ENCODE measurements around the gene METTL4. TPM values are rescaled to one million over a fixed set of nuclear protein-coding genes. Genes with fewer than 3 reads are reported as not detected.

Gene METTL4
- polyA plus RNA-seq, 1 experiment, result 6.8 TPM

DNA sequence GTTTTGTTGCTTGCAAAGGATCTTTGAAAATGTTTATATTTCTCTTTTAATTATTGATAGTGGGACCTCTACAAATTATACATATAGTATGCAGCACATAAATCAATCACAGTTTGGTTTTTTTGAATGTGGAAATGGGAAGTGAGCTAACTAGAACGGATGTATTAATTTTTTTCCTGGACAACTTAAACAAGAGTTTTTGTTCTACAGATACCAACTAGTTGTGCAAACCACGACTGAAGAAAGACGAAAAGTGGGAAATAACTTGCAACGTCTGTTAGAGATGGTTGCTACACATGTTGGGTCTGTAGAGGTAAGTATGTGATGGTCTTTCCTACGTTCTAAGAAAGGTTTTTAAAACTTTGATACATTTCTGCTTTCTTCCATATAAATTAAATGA lies 39.2 kb upstream of the METTL4 start:
- Histone ChIP-seq H3K4me3 (ENCODE audit: low read depth, low read length) (no peak overlapping the region), H3K36me3 (ENCODE audit: control insufficient read depth, insufficient read depth, low read length) (peaks cover 2% of the 10 kb centered on the region; the same call in 1 of the 2 replicates), H3K27me3 (ENCODE audit: control insufficient read depth, insufficient read depth, low read length) (no peaks in the 10 kb centered on the region)
- TF ChIP-seq, protein P1, sequence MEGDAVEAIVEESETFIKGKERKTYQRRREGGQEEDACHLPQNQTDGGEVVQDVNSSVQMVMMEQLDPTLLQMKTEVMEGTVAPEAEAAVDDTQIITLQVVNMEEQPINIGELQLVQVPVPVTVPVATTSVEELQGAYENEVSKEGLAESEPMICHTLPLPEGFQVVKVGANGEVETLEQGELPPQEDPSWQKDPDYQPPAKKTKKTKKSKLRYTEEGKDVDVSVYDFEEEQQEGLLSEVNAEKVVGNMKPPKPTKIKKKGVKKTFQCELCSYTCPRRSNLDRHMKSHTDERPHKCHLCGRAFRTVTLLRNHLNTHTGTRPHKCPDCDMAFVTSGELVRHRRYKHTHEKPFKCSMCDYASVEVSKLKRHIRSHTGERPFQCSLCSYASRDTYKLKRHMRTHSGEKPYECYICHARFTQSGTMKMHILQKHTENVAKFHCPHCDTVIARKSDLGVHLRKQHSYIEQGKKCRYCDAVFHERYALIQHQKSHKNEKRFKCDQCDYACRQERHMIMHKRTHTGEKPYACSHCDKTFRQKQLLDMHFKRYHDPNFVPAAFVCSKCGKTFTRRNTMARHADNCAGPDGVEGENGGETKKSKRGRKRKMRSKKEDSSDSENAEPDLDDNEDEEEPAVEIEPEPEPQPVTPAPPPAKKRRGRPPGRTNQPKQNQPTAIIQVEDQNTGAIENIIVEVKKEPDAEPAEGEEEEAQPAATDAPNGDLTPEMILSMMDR (IDR thresholded peaks at IDR 0.05; ENCODE audit: insufficient read depth, low read depth, low read length), result no peak
- CTCF ChIA-PET, result no interaction called here
- DNase-seq (ENCODE audit: low read depth), result no peak
- POLR2A ChIA-PET, result no interaction called here

DNA sequence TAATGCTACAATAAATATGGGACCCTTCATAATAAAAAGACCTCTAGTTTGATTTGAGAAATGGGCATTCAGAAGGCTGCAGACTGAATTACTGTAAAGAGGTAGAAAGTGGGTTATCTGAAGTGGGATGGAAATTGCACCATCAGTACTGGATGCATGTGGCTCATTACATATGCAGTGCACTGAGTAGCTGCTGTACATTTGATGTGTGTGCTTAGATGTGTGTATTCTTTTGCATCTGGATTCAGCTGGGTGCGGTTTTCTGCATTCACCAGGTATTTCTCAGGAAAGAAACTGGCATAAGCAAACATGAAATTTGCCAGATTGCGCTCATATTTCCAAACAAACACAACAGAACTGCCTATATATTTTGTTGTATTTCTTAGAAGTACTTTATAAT lies 38.3 kb upstream of the METTL4 start:
- ChIA-PET POLR2A (no interaction called here), CTCF (interaction anchor here (1.2 kb wide), 1 partner anchor 32 kb away, joined by 3 read pairs; no protein-coding TSS in a partner anchor)
- TF ChIP-seq, protein P1 (IDR thresholded peaks at IDR 0.05; ENCODE audit: insufficient read depth, low read depth, low read length), result no peak

DNA sequence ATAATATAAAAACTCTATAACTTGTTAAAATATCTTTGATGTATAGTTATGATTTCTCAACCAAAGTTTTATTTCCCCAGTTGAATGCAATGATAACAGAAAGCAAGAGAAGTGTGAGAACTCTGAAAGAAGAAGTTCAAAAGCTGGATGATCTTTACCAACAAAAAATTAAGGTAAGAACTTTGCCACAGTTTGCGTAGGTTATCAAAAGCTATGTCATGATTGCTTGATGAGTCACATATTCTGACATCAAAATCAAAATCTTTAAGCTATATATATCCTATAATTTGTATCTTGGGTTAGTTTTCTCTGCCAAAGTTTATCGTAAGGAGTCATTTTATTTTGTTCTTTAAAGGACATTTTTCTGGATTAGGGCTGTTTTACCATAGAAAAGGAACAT lies 35.0 kb upstream of the METTL4 start:
- TF ChIP-seq, protein P1 (IDR thresholded peaks at IDR 0.05; ENCODE audit: insufficient read depth, low read depth, low read length), result no peak
- ChIA-PET POLR2A (interaction anchor here (0.7 kb wide), 1 partner anchor 28 kb away, joined by 6 read pairs; no protein-coding TSS in a partner anchor), CTCF (no interaction called here)
- Histone ChIP-seq H3K27me3 (ENCODE audit: control insufficient read depth, insufficient read depth, low read length) (no peaks in the 10 kb centered on the region), H3K36me3 (ENCODE audit: control insufficient read depth, insufficient read depth, low read length) (no peaks in the 10 kb centered on the region), H3K4me3 (ENCODE audit: low read depth, low read length) (no peak overlapping the region)
- no peak for DNase-seq (ENCODE audit: low read depth)

More for the DNA sequence above, 38.3 kb upstream of the METTL4 start:
- no peak for DNase-seq (ENCODE audit: low read depth)
- Histone ChIP-seq H3K4me3 (ENCODE audit: low read depth, low read length) (no peak overlapping the region), H3K36me3 (ENCODE audit: control insufficient read depth, insufficient read depth, low read length) (no peaks in the 10 kb centered on the region), H3K27me3 (ENCODE audit: control insufficient read depth, insufficient read depth, low read length) (no peaks in the 10 kb centered on the region)

DNA sequence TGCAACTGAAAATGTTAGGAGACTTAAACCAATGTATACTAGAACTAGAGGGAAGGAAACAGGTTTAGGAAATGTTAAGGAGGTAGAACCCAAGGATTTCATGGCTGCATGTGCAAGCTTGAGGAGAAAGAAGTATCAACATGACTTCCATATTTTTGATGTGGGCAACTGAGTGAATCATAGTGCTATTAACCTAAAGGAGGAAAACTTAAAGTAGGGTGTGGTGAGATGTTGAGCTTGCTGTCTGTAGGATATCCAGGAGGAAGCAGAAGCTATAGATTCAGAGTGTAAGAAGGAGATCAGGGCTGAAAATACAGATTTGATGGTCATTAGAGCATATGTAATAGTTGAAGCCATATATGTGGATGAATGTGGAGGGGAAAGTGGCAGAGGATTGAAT lies 31.5 kb upstream of the METTL4 start:
- CTCF ChIA-PET, result no interaction called here
- POLR2A ChIA-PET, result no interaction called here
- H3K36me3 ChIP-seq (ENCODE audit: control insufficient read depth, insufficient read depth, low read length), result no peaks in the 10 kb centered on the region
- TF ChIP-seq, protein P1 (IDR thresholded peaks at IDR 0.05; ENCODE audit: insufficient read depth, low read depth, low read length), result no peak
- no peaks in the 10 kb centered on the region for H3K27me3 ChIP-seq (ENCODE audit: control insufficient read depth, insufficient read depth, low read length)
- no peak for DNase-seq (ENCODE audit: low read depth)
- no peak overlapping the region for H3K4me3 ChIP-seq (ENCODE audit: low read depth, low read length)

DNA sequence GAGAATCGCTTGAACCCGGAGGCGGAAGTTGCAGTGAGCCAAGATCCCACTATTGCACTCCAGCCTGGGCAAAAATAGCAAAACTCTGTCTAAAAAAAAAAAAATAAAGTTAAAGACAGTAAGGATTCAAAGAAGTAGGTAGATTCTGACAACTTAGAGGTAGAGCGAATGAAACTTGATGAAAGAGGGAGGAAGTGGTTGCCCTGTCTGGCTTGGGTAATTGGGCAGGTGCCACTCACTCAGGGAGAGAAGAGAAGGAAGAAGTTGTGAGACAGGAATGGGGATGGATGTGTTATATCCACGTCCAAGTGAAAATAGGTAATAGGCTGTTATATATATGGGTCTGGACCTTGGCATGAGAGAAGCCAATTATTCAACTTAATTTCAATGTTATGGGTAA lies 26.3 kb upstream of the METTL4 start:
- DNase-seq (ENCODE audit: low read depth), result no peak
- H3K4me3 ChIP-seq (ENCODE audit: low read depth, low read length), result no peak overlapping the region
- ChIA-PET CTCF (no interaction called here), POLR2A (no interaction called here)
- H3K27me3 ChIP-seq (ENCODE audit: control insufficient read depth, insufficient read depth, low read length), result no peaks in the 10 kb centered on the region
- TF ChIP-seq, protein P1 (IDR thresholded peaks at IDR 0.05; ENCODE audit: insufficient read depth, low read depth, low read length), result no peak
- no peaks in the 10 kb centered on the region for H3K36me3 ChIP-seq (ENCODE audit: control insufficient read depth, insufficient read depth, low read length)

All from BJ (cell line).